SH-SY5Y (cell line): Measurements from ENCODE around the gene XCR1.

Experiments
- GATA2 ChIP-seq: IDR thresholded peaks from 2 replicates; pipeline ENCODE4 v1.6.1; 2011; ENCODE audit warnings: mild to moderate bottlenecking, low read depth, low read length
- GATA3 ChIP-seq: IDR thresholded peaks from 2 replicates; pipeline ENCODE4 v1.6.1; 2011; ENCODE audit warnings: low read depth, mild to moderate bottlenecking, low read length, moderate library complexity

GRCh38 chr3:46027736-46028397 is 584 bp upstream of the XCR1 start:
- TF ChIP-seq GATA2 = no peak
- no peak for TF ChIP-seq GATA3
